ENCODE results near the gene CAMK1D.

DNA sequence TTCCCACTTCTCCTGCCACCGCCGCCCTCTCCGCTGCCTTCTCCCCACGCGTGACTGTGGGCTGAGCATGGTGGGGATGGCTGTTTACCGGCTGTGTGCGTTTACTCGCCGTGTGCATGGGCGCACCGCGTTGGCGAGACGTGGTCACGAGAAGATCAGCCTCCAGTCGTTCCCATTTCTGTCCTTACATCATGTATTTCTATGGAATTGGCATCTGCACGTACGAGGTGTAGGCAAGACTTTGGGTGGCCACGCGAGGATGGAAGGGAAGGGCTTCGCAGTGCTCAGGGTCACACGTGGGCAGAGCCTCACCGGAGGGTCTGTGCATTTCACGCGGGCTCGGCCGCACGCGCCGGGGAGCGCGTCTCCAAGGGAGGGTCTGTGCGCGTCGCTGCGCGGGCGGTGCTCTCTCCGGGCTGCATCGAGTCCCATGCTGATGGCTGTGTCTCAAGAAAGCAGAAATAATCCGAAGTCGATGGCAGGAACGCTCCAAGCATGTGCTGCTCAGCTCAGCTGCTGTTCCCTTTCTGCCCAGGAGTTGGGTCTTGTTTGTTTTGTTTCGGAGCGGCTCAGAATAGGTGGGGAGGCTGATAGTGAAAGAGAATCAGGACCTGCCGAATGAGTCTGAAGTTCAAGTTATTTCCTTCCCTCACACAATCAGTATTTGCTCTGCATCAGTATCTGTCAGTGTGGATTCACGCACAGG, 973 bp downstream of the CAMK1D start:
- TF ChIP-seq, protein P1, sequence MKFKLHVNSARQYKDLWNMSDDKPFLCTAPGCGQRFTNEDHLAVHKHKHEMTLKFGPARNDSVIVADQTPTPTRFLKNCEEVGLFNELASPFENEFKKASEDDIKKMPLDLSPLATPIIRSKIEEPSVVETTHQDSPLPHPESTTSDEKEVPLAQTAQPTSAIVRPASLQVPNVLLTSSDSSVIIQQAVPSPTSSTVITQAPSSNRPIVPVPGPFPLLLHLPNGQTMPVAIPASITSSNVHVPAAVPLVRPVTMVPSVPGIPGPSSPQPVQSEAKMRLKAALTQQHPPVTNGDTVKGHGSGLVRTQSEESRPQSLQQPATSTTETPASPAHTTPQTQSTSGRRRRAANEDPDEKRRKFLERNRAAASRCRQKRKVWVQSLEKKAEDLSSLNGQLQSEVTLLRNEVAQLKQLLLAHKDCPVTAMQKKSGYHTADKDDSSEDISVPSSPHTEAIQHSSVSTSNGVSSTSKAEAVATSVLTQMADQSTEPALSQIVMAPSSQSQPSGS (IDR thresholded peaks at IDR 0.05; ENCODE audit: low read length) = no peak
- TF ChIP-seq RAD21 (IDR thresholded peaks at IDR 0.05; ENCODE audit: insufficient read depth, low read depth, low read length) = 0 out of 2 replicates have a peak, but pooled peaks have one; percentile 23
- TF ChIP-seq EZH2 (IDR thresholded peaks at IDR 0.05; ENCODE audit: borderline replicate concordance, control insufficient read depth, low read depth, low read length) = no peak

All from GM12878 (cell line).